Measurements from ENCODE around the gene DPP10.
"Not testable (repeated sequence)": the region's sequence is repeated elsewhere in the genome, so short reads cannot be mapped to it uniquely, and the experiment has no call there.

DPP10 gene

GRCh38 chr2:114843963-114844362 is 401.5 kb downstream of the DPP10 start:
- no peak for DNase-seq

GRCh38 chr2:114857196-114857595 is 414.8 kb downstream of the DPP10 start:
- DNase-seq = no peak

- DNase-seq = no peak
These were observed 417.5 kb downstream of the DPP10 start for GRCh38 chr2:114859726-114860510.

GRCh38 chr2:114862243-114862642 is 419.8 kb downstream of the DPP10 start:
- no peak for DNase-seq

- DNase-seq = no peak
These were observed 422.5 kb downstream of the DPP10 start for GRCh38 chr2:114864901-114865300.

GRCh38 chr2:114880046-114880445 is 437.6 kb downstream of the DPP10 start:
- no peak for DNase-seq

- DNase-seq = no peak
These were observed 477.5 kb downstream of the DPP10 start for GRCh38 chr2:114919985-114920384.

GRCh38 chr2:114922076-114922475 is 479.6 kb downstream of the DPP10 start:
- no peak for DNase-seq

- no peak for DNase-seq
These were observed 483.1 kb downstream of the DPP10 start for GRCh38 chr2:114925296-114926255.

- DNase-seq = no peak
These were observed 483.9 kb downstream of the DPP10 start for GRCh38 chr2:114926303-114926702.

GRCh38 chr2:114929225-114929624 is 486.8 kb downstream of the DPP10 start:
- no peak for DNase-seq

GRCh38 chr2:114933671-114934241 is 491.3 kb downstream of the DPP10 start:
- no peak for DNase-seq

GRCh38 chr2:114935031-114935430 is 492.6 kb downstream of the DPP10 start:
- no peak for DNase-seq

GRCh38 chr2:114937366-114937930 is 495.0 kb downstream of the DPP10 start:
- DNase-seq = no peak

GRCh38 chr2:114940785-114941458 is 498.5 kb downstream of the DPP10 start:
- DNase-seq = no peak

- DNase-seq = no peak
These were observed 506.9 kb downstream of the DPP10 start for GRCh38 chr2:114949228-114949804.

GRCh38 chr2:114960389-114960788 is 517.9 kb downstream of the DPP10 start:
- no peak for DNase-seq

- DNase-seq = no peak
These were observed 520.1 kb downstream of the DPP10 start for GRCh38 chr2:114962532-114962931.

GRCh38 chr2:114968748-114969400 is 526.4 kb downstream of the DPP10 start:
- DNase-seq = no peak

- not testable (repeated sequence) for DNase-seq
These were observed 561.9 kb downstream of the DPP10 start for GRCh38 chr2:115004321-115004720.

GRCh38 chr2:115011721-115012120 is 569.3 kb downstream of the DPP10 start:
- no peak for DNase-seq

GRCh38 chr2:115022013-115022412 is 579.6 kb downstream of the DPP10 start:
- not testable (repeated sequence) for DNase-seq
